Prostate gland (tissue), 2 donors: Measurements from ENCODE around the gene RTF1. TPM values are rescaled to one million over a fixed set of nuclear protein-coding genes. Genes with fewer than 3 reads are reported as not detected.

Source experiments
- DNase-seq: peaks from one replicate; pipeline ENCODE4 v3.0.0-alpha.2; 2019; ENCODE audit warnings: low spot score
- H3K27ac ChIP-seq, 2 donors: fragments of 200-600 bp; sonication (generic); 2 replicates each; pipeline ENCODE4 v1.5.1; 2017 to 2019
- H3K27me3 ChIP-seq: fragments of 200-600 bp; sonication (generic); replicated peaks from 2 replicates; pipeline ENCODE4 v1.5.1; 2019; ENCODE audit not compliant: insufficient read depth
- H3K36me3 ChIP-seq, 2 donors: fragments of 200-600 bp; sonication (generic); 1 replicate in 1 of 2; 2 replicates in 1 of 2; pipeline versions ENCODE4 v1.5.1 to v1.8.1; 2017 to 2019
- H3K4me1 ChIP-seq: fragments of 200-600 bp; sonication (generic); replicated peaks from 2 replicates; pipeline ENCODE4 v1.5.1; 2019
- H3K4me3 ChIP-seq, 2 donors: fragments of 200-600 bp; sonication (generic); 2 replicates each; pipeline ENCODE4 v1.5.1; 2017 to 2019
- H3K9me3 ChIP-seq: fragments of 200-600 bp; sonication (generic); 2 replicates; pipeline ENCODE4 v1.5.1; 2017
- CTCF ChIP-seq, 4 experiments: fragments of 200-600 bp in 2 of 4; fragments of 450-650 bp in 2 of 4; sonication (generic) in 2 of 4; IDR thresholded peaks; 1 replicate in 3 of 4; 2 replicates in 1 of 4; pipeline ENCODE4 v1.5.1; 2016 to 2019; ENCODE audit warnings: antibody characterized with exemption in 4 of 4, mild to moderate bottlenecking in 2 of 4, moderate library complexity in 2 of 4
- POLR2A ChIP-seq: fragments of 450-650 bp; IDR thresholded peaks from one replicate; pipeline ENCODE4 v1.6.1; 2016; ENCODE audit warnings: antibody characterized with exemption, mild to moderate bottlenecking
- POLR2AphosphoS5 ChIP-seq: sonication (generic); formaldehyde crosslinking; IDR thresholded peaks from one replicate; pipeline ENCODE4 v1.6.1; 2017; ENCODE audit warnings: antibody characterized with exemption
- WGBS: methylation state at CpG from one replicate; pipeline ENCODE4 v1.1.5; 2018; 5-methylcytosine and 5-hydroxymethylcytosine counted together
- intact Hi-C: fragments of 100-400 bp; cut with DNase I; formaldehyde crosslinking; loops from one replicate; pipeline ENCODE4 v1.14.2; 2022
- total RNA-seq, 2 donors: library from RNA; depleted of rRNA; stranded (reverse); fragments of >200 nt; gene quantifications; one replicate each; pipeline ENCODE4 v1.1.0, GENCODE V29; 2016

RTF1 gene
- total RNA-seq, 2 donors from 2014 or later = 23.8 to 52.4 TPM

GRCh38 chr15:41504751-41505492, 88.0 kb downstream of the RTF1 start:
- Histone ChIP-seq H3K9me3 (no peaks in the 10 kb centered on the region), H3K27ac (no peak overlapping the region), H3K36me3 (no peaks in the 10 kb centered on the region), H3K4me3 (no peak overlapping the region), H3K4me1 (peaks cover 5% of the 10 kb centered on the region), H3K27me3 (peaks cover 15% of the 10 kb centered on the region)
- WGBS = 96% methylated on average over 13 of the region's 13 CpGs
- no peak for DNase-seq
- intact Hi-C loops = no loop called here
- no peak for TF ChIP-seq POLR2AphosphoS5

- intact Hi-C loops = no loop called here
- Histone ChIP-seq H3K27me3 (peaks cover 15% of the 10 kb centered on the region), H3K4me3 (no peak overlapping the region), H3K36me3 (no peaks in the 10 kb centered on the region), H3K4me1 (peaks cover 5% of the 10 kb centered on the region), H3K9me3 (no peaks in the 10 kb centered on the region), H3K27ac (no peak overlapping the region)
- 92% methylated on average over 4 of the region's 4 CpGs for WGBS
- no peak for TF ChIP-seq POLR2A
- no peak for TF ChIP-seq CTCF (IDR thresholded peaks at IDR 0.05)
- no peak for TF ChIP-seq POLR2AphosphoS5
- no peak for DNase-seq
These were observed 88.9 kb downstream of the RTF1 start for GRCh38 chr15:41505776-41506175.

- intact Hi-C loops = no loop called here
- 81% methylated on average over 10 of the region's 10 CpGs for WGBS
- Histone ChIP-seq H3K27me3 (peaks cover 12% of the 10 kb centered on the region), H3K4me1 (peaks cover 7% of the 10 kb centered on the region), H3K36me3 (no peaks in the 10 kb centered on the region), H3K27ac (no peak overlapping the region), H3K4me3 (no peak overlapping the region), H3K9me3 (no peaks in the 10 kb centered on the region)
- no peak for DNase-seq
- no peak for TF ChIP-seq CTCF (IDR thresholded peaks at IDR 0.05)
- TF ChIP-seq POLR2AphosphoS5 = no peak
- no peak for TF ChIP-seq POLR2A
These were observed 90.0 kb downstream of the RTF1 start for GRCh38 chr15:41506796-41507341.

- H3K36me3 ChIP-seq = no peaks in the 10 kb centered on the region
- intact Hi-C loops = no loop called here
- WGBS = 48% methylated on average over 7 of the region's 7 CpGs
- no peak overlapping the region for H3K4me3 ChIP-seq
- TF ChIP-seq CTCF (IDR thresholded peaks at IDR 0.05) (no peak), POLR2A (no peak), POLR2AphosphoS5 (no peak)
- H3K27ac ChIP-seq = no peak overlapping the region
- H3K4me1 ChIP-seq = peaks cover 12% of the 10 kb centered on the region
- H3K27me3 ChIP-seq = peaks cover 14% of the 10 kb centered on the region
- DNase-seq = no peak
- no peaks in the 10 kb centered on the region for H3K9me3 ChIP-seq
These were observed 91.0 kb downstream of the RTF1 start for GRCh38 chr15:41507820-41508290.

- Histone ChIP-seq H3K27ac (no peak overlapping the region), H3K27me3 (peaks cover 21% of the 10 kb centered on the region), H3K36me3 (no peaks in the 10 kb centered on the region), H3K4me1 (peaks cover 16% of the 10 kb centered on the region), H3K9me3 (no peaks in the 10 kb centered on the region), H3K4me3 (no peak overlapping the region)
- intact Hi-C loops = no loop called here
- WGBS = 75% methylated on average over 7 of the region's 7 CpGs
- no peak for TF ChIP-seq POLR2A
- no peak for TF ChIP-seq POLR2AphosphoS5
- no peak for TF ChIP-seq CTCF (IDR thresholded peaks at IDR 0.05)
- DNase-seq = no peak
These were observed 93.8 kb downstream of the RTF1 start for GRCh38 chr15:41510728-41511127.
